Muscle of leg (tissue), 11 donors: Measurements from ENCODE around the gene GRK1. TPM values are rescaled to one million over a fixed set of nuclear protein-coding genes. Genes with fewer than 3 reads are reported as not detected.
"Not testable (repeated sequence)": the region's sequence is repeated elsewhere in the genome, so short reads cannot be mapped to it uniquely, and the experiment has no call there.

Experiments
- DNase-seq: peaks from one replicate; pipeline ENCODE4 v3.0.0; 2013
- H3K27ac ChIP-seq: one replicate; pipeline ENCODE4 v1.5.1; 2013; ENCODE audit warnings: mild to moderate bottlenecking, low read length, control low read depth
- H3K27me3 ChIP-seq: one replicate; pipeline ENCODE4 v1.6.1; 2013; ENCODE audit warnings: low read length; ENCODE audit not compliant: control insufficient read depth, insufficient read depth
- H3K36me3 ChIP-seq: one replicate; pipeline ENCODE4 v1.6.1; 2013; ENCODE audit warnings: low read length; ENCODE audit not compliant: control insufficient read depth, insufficient read depth
- H3K4me1 ChIP-seq: one replicate; pipeline ENCODE4 v1.6.1; 2013; ENCODE audit warnings: low read length; ENCODE audit not compliant: control insufficient read depth, insufficient read depth
- H3K4me3 ChIP-seq: one replicate; pipeline ENCODE4 v1.5.1; 2013; ENCODE audit warnings: low read length, control low read depth
- H3K9me3 ChIP-seq: replicated peaks from 2 replicates; pipeline ENCODE4 v1.6.1; 2013; ENCODE audit warnings: low read depth, low read length; ENCODE audit not compliant: control insufficient read depth
- WGBS: methylation state at CpG from one replicate; pipeline ENCODE4 v1.1.5; 2013; ENCODE audit warnings: missing lambda C conversion rate; ENCODE audit not compliant: insufficient coverage; 5-methylcytosine and 5-hydroxymethylcytosine counted together
- polyA plus RNA-seq, 8 donors: library from polyadenylated mRNA; unstranded; fragments of 120-200 nt; gene quantifications; one replicate each; pipeline versions ENCODE4 v1.2.1 to v1.2.3, GENCODE V29; 2013; ENCODE audit warnings: inconsistent platforms in 1 of 8, low replicate concordance in 1 of 8; ENCODE audit not compliant: insufficient read length in 8 of 8, insufficient read depth in 1 of 8
- total RNA-seq: library from RNA; stranded (reverse); fragments of 120-200 nt; gene quantifications from one replicate; pipeline ENCODE4 v1.2.4, GENCODE V29; 2013

GRK1 gene
- total and polyA plus RNA-seq, 9 donors, result 0.11 to 0.38 (median 0.22) TPM; not detected in 1

DNA sequence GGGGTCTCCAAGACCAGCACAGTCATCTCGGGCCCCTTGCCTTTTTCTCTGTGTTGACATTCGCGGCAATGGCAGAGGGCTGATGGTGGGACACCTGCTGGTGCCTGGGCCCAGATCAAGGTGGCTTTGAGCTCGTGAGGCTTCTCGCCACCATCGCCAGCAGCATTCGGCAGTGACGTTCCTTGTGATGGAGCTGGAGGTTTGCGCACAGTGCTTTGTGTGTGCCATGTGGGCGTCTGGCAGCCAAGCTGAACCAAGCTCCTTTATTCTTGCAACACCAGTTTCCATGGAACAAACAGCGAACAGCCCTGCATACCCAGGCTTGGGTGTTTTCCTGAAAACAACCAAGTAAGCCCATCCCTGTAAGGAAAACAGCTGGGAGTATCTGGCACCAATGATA is 82.9 kb downstream of the GRK1 start:
- Histone ChIP-seq H3K27ac (no peak overlapping the region), H3K9me3 (no peaks in the 10 kb centered on the region), H3K27me3 (peaks cover 7% of the 10 kb centered on the region), H3K4me1 (no peaks in the 10 kb centered on the region), H3K4me3 (no peak overlapping the region), H3K36me3 (no peaks in the 10 kb centered on the region)
- no peak for DNase-seq
- 82% methylated on average over 11 of the region's 11 CpGs for WGBS

DNA sequence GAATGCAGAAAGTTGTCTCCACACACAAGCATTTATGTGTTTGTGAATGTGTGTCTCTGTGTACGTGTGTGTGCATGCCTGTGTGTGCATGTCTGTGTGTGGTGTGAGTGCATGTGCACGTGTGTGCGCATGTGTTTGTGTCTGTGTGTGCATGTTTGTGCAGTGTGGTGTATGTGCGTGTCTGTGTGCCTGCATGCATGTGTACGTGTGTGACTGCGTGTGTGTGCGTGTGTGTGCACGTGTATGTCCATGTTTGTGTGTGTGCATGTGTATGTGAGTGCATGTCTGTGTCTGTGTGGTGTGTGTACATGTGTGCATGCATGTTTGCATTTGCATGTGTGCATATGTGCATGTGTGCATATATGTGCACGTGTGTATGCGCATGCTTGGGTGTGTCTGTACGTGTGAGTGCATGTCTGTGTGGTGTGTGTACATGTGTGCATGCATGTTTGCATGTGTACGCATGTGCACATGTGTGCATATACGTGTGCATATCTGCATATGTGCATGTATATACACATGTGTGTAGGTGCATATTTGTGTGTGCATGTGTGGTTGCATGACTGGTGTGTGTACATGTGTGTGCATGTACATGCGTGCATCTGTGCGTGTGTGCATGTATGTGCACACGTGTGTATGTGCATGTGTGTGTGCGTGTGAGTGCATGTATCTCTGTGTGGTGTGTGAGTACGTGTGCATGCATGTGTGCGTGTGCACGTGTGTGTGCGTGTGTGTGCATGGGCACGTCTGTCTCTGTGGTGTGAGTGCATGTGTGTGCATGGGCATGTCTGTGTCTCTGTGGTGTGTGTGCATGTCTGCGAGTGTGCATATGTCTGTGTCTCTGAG is 83.8 kb downstream of the GRK1 start:
- DNase-seq, result no peak
- Histone ChIP-seq H3K27me3 (peaks cover 11% of the 10 kb centered on the region), H3K36me3 (no peaks in the 10 kb centered on the region), H3K27ac (no peak overlapping the region), H3K4me3 (no peak overlapping the region), H3K4me1 (no peaks in the 10 kb centered on the region), H3K9me3 (no peaks in the 10 kb centered on the region)
- 90% methylated on average over 23 of the region's 23 CpGs for WGBS

DNA sequence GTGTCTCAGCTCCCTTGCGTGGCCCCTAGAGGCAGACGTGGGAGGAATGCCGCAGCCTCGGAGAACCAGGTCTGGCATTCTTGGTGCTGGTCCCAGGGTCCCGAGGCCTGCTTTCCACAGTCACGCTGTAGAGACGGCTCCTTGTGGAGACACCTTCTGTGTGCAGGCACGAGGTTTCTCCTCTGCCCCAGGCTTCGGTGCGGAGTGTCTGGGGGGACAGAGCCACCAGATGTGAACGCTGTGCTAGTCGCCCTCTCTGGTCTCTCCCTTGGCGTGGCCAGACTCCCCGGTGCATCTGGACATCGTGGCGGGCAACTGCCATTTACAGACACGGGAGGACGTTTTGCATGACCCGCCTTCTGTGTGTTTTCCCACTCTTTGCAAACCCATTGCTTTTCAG is 84.5 kb downstream of the GRK1 start:
- Histone ChIP-seq H3K4me3 (no peak overlapping the region), H3K27me3 (peaks cover 11% of the 10 kb centered on the region), H3K27ac (no peak overlapping the region), H3K9me3 (no peaks in the 10 kb centered on the region), H3K36me3 (no peaks in the 10 kb centered on the region), H3K4me1 (no peaks in the 10 kb centered on the region)
- DNase-seq, result no peak
- 94% methylated on average over 19 of the region's 19 CpGs for WGBS

DNA sequence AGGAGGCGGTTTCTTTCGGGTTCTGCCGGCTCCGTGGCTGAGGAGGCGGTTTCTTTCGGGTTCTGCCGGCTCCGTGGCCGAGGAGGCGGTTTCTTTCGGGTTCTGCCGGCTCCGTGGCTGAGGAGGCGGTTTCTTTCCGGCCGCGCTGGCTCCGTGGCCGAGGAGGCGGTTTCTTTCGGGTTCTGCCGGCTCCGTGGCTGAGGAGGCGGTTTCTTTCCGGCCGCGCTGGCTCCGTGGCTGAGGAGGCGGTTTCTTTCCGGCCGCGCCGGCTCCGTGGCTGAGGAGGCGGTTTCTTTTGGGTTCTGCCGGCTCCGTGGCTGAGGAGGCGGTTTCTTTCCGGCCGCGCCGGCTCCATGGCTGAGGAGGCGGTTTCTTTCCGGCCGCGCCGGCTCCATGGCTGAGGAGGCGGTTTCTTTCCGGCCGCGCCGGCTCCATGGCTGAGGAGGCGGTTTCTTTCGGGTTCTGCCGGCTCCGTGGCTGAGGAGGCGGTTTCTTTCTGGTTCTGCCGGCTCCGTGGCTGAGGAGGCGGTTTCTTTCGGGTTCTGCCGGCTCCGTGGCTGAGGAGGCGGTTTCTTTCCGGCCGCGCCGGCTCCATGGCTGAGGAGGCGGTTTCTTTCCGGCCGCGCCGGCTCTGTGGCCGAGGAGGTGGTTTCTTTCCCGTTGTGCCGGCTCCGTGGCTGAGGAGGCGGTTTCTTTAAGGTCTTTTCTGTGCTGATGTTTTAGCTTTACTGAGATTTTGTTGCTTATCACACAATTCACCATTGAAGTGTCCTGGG is 85.4 kb downstream of the GRK1 start:
- H3K4me3 ChIP-seq, H3K9me3 ChIP-seq, H3K27ac ChIP-seq, DNase-seq, H3K4me1 ChIP-seq, H3K36me3 ChIP-seq: not testable (repeated sequence)
- peaks cover 11% of the 10 kb centered on the region for H3K27me3 ChIP-seq
- WGBS, result 99% methylated on average over 10 of the region's 78 CpGs

DNA sequence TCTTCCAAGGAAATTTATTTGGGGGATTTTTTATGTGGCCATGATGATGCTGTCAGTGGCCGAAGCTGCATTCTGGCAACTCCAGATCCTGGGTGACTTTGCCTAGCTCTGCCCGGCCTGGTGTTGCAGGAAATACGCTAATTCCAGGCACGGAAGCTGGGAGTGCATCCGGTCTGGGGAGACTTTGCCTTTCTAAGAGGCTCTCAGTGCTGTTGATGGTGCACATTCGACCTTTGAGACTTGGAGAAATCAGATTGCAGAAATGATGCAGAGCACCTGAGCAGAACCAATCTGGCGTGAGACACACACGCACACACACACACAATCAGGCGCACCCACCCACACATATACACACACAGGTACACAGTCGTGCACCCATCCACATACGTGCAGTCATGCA is 86.2 kb downstream of the GRK1 start:
- H3K27ac ChIP-seq, result no peak overlapping the region
- H3K27me3 ChIP-seq, result peaks cover 16% of the 10 kb centered on the region
- no peaks in the 10 kb centered on the region for H3K36me3 ChIP-seq
- H3K4me3 ChIP-seq, result no peak overlapping the region
- 85% methylated on average over 11 of the region's 11 CpGs for WGBS
- DNase-seq, result no peak
- no peaks in the 10 kb centered on the region for H3K9me3 ChIP-seq
- peaks cover 1% of the 10 kb centered on the region for H3K4me1 ChIP-seq

DNA sequence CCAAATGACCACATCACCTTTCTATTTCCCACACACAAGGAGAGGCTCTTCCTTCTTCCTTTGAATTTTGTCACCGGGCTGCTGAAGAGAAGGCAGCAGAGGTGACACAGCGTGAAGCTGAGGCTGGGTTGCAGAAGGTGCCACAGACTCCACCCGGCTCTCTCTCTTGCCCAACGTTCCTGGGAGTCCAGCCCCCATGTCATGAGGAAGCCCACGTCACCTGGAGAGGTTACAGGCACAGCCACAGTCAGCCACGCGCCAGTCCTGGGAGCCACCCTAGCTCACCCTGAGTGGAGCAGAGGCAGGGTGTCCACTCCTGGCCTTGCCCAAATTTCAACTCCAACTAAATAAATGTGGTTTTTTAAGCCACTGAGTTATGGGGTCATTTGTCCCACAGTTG is 87.2 kb downstream of the GRK1 start:
- H3K27ac ChIP-seq, result no peak overlapping the region
- WGBS, result no CpG with 5 or more reads among the region's 7 CpGs

DNA sequence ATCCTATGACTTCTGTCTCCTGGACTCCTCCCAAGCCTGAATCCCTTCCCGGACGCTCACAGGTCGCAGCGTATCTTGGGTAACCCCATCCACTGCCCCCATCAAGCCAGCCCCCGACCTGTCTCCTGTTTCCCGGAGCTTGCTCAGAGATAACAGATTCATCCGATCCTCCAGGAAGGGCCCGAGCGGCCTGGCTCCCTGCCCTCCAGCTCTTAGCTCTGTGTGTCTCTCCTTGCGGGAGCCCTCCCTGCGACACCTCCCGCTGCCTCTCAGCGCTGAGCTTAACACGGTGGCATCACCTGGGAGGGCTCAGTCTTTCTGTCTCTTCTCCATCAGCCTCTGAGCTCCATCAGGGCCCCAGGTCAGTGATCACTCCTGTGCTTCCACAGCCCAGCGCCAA is 87.7 kb downstream of the GRK1 start:
- peaks cover 29% of the 10 kb centered on the region for H3K27me3 ChIP-seq
- H3K4me1 ChIP-seq, result peaks cover 12% of the 10 kb centered on the region
- H3K9me3 ChIP-seq, result no peaks in the 10 kb centered on the region
- no peak for DNase-seq
- no peaks in the 10 kb centered on the region for H3K36me3 ChIP-seq
- WGBS, result 73% methylated on average over 15 of the region's 15 CpGs
- H3K27ac ChIP-seq, result no peak overlapping the region
- H3K4me3 ChIP-seq, result no peak overlapping the region

More for the DNA sequence above, 87.2 kb downstream of the GRK1 start:
- H3K36me3 ChIP-seq, result no peaks in the 10 kb centered on the region
- peaks cover 25% of the 10 kb centered on the region for H3K27me3 ChIP-seq
- H3K9me3 ChIP-seq, result no peaks in the 10 kb centered on the region
- H3K4me3 ChIP-seq, result no peak overlapping the region
- DNase-seq, result no peak
- H3K4me1 ChIP-seq, result peaks cover 8% of the 10 kb centered on the region

DNA sequence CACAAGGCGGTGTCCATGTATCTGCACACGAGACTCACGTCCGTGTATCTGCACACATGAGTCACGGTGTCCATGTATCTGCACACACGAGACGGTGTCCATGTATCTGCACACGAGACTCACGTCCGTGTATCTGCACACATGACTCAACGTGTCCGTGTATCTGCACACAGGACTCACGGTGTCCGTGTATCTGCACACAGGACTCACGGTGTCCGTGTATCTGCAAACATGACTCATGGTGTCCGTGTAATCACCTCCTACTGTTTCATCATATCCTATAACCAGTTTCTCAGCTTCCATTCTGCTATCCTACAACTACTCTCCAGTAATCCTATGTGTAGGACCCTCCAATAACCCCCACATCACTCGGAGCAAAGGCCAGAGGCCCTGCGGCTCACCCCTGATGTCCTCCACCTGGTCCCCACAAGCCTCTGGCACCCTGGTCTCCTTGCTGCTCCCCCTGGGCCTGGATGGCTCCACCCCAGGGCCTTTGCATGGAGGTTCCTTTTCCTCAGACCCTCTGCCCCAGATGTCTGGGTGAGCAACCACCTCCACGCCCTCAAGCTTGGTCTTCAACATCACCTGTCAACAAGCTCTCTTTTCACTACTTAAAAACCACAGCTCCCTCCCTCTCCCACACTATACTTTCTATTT is 89.5 kb downstream of the GRK1 start:
- Histone ChIP-seq H3K36me3 (no peaks in the 10 kb centered on the region), H3K27me3 (peaks cover 46% of the 10 kb centered on the region), H3K9me3 (no peaks in the 10 kb centered on the region), H3K4me1 (peaks cover 15% of the 10 kb centered on the region), H3K27ac (no peak overlapping the region), H3K4me3 (no peak overlapping the region)
- 91% methylated on average over 20 of the region's 20 CpGs for WGBS
- DNase-seq, result no peak

DNA sequence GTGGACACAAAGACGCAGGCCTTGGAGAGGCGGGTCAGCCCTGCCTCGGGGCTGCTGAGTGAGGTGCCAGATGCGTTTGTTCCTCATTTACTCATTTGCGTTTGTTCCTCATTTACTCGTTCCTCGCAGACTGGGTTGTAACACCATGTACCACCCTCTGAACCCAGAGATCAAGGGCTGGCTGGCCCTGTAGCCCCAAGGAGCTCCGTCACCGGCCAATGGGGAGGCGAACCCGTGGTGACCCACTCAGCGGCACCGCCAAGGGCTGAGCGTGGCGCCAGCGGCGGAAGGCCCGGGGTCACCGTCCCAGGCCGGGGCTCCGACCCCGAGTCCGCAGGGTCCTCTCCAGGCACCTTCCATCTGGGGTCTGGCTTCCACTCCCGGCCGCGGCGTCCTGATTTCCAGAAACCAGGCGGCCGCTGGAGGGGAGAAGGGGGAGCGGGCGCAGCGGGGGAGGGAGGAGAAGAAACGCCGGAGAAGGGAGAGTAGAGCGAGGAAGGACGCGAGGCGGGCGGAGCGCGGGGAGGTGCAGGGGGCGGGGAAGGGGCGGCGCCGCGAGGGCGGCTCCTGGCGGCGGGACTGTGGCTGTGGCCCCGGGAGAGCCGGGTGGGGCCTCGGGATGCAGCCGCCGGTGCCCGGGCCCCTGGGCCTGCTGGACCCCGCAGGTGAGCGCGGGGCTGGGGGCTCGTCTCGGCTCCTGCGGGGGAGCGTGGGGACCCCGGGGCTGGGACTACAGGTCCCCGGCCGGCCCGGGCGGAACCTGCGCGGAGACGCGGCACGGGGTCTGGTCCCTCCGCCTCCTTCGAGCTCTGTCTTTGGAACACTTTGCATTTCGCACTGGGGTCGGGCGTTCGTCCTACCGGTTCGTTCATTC is 91.9 kb downstream of the GRK1 start, which contains the start of gene TMEM255B:
TSS of gene TMEM255B (plus strand) at position 576 of the 874 bp plus-strand sequence. CDS start at position 620, 44 bp downstream.
- peak within 1 kb of the TSS; percentile 53 for H3K4me3 ChIP-seq
- peaks cover 15% of the 10 kb centered on the region for H3K4me1 ChIP-seq
- H3K27me3 ChIP-seq, result peaks cover 56% of the 10 kb centered on the region
- no peaks in the 10 kb centered on the region for H3K36me3 ChIP-seq
- 2% methylated on average over 79 of the region's 80 CpGs for WGBS
- H3K9me3 ChIP-seq, result no peaks in the 10 kb centered on the region
- DNase-seq, result peak; percentile 85
- peak within 1 kb of the TSS; percentile 79 for H3K27ac ChIP-seq
